GM12873 (cell line): ENCODE measurements around the gene NDUFV1.

Experiments
- TF ChIP-seq, protein P1 (sequence below): IDR thresholded peaks from 2 replicates; pipeline ENCODE4 v1.5.1; 2012; ENCODE audit warnings: low read depth, mild to moderate bottlenecking, moderate library complexity, low read length, control low read depth; ENCODE audit not compliant: insufficient read depth; ENCODE audit errors: missing control alignments

NDUFV1 gene

DNA sequence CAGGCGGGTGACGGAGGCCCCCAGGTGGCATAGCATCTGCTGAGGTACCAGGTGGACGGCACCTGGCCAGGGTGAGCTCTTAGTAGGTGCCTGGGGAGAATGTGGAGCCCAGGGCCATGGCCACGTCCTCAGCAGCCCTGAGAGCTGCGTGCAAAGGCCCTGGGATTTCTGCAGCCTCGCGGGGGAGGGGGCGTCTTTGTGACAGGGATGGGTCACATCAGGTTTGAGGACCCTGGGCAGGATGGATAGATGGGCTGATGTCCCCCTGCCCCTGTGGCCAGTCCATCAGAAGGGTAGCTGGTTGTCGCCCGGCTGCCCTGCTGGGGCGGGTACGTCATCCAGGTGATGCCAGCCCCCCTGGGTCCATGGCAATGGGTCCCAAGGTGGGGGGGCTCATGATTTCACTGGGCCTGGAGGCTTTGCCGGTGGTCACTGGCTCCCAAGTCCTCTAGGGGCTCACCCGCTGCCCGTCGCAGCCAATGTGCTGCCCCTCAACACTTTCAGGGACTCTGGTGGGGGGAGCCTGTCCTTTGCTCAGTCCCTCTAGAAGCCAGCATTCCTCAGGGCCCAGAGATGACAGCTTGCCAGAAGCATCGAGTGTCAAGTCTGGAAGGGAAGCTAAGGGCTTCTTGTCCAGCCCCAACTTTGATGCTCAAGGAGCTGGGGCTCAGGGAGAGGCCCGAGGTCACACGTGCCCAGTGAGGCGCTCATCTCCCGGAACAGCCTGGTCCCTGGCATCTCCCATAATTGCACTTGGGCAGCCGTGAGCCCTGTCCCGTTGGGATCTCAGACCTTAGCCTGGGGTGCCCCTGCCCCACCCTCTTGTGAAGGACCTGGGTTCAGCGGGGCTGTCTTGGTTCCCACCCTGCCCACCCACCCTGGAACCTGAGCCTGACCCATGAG, 32.0 kb downstream of the NDUFV1 start:
- TF ChIP-seq, protein P1, sequence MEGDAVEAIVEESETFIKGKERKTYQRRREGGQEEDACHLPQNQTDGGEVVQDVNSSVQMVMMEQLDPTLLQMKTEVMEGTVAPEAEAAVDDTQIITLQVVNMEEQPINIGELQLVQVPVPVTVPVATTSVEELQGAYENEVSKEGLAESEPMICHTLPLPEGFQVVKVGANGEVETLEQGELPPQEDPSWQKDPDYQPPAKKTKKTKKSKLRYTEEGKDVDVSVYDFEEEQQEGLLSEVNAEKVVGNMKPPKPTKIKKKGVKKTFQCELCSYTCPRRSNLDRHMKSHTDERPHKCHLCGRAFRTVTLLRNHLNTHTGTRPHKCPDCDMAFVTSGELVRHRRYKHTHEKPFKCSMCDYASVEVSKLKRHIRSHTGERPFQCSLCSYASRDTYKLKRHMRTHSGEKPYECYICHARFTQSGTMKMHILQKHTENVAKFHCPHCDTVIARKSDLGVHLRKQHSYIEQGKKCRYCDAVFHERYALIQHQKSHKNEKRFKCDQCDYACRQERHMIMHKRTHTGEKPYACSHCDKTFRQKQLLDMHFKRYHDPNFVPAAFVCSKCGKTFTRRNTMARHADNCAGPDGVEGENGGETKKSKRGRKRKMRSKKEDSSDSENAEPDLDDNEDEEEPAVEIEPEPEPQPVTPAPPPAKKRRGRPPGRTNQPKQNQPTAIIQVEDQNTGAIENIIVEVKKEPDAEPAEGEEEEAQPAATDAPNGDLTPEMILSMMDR, result no peak

DNA sequence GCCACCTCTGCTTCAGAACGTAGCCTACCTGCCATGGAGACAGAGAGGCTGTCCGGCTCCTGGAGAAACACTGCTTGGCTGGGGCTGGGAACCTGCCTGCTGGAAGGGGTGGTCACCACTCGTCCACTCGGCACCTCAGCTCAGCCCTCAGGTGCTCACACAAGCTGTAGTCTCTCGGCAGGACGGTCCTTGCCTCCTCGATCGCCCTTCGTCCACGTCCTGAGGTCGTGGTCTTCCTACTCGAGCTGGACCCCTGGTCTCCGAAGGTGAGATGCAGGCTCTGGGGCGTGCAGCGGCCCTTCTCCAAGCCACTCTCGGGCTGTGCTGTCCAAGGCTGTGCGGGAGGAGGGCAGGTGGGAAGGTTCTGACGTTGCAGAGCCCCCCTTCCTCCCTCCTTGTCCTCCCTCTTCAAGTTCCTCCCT, 32.7 kb downstream of the NDUFV1 start, which contains the start of gene TBX10:
TSS of gene TBX10 (minus strand) at position 326 of the 422 bp plus-strand sequence. CDS start at position 35, 291 bp downstream.
- TF ChIP-seq, protein P1, result no peak

DNA sequence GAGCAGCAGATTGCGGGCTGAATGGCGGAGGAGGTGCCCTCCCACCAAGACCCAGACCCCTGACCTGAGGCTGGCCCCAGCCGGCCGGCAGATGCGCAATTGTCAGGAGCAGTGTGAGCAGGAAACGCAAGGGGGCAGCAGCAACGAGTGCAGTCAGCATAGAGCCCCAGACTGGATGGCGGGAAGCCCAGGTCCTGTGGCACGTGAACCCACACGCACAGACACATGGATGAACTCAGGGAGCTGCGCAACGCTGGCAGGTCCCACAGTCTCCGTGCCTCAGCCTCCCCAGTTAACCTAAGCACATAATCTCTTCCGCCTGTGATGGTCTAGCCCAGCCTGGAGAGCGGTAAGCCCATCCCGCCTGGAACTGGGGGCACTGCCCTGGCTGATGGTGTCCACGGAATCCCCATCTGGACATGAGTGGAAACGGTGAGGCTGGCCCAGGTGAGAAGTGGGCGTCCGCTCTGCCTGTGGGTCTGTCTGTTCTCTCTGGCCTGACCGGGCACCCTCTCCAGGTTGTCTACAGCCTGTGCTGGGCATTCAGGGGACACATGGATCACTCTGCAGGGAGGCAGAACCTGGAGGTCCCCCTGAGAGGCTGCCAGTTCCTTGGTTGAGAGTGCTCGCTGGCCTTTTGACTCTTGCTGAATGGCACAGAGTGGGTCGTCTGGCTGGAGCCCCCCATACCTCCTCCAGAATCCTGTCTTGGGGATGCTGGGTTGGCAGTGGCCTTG, 33.5 kb downstream of the NDUFV1 start:
- TF ChIP-seq, protein P1, result peak; percentile 42

DNA sequence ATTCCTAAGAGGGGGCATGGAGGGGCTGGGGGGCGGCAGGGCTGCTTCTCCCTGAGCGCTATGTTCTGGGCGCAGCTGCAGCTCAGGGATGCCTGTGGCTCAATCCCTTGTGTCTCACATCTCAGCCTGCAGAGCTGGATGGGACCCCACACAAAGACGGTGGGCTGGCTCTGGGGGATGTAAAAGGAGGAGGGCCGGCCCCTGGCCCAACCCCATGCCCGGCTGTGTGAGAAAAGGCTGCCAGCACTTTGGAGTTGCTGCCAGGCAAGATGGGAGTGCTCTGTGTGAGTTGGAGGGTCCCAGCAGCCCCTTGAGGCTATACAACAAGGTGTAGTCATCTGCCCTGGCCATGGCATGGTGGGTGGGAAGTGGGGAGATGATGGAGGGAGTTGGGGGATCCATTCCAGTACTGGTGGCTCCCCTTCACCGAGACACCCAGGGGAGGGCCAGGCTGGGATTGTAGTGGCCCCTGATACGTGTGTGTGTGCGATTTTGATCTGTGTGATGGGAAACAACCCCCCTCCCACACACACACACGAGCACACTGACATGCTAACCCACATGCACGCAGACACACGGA, 34.1 kb downstream of the NDUFV1 start:
- TF ChIP-seq, protein P1, result no peak

DNA sequence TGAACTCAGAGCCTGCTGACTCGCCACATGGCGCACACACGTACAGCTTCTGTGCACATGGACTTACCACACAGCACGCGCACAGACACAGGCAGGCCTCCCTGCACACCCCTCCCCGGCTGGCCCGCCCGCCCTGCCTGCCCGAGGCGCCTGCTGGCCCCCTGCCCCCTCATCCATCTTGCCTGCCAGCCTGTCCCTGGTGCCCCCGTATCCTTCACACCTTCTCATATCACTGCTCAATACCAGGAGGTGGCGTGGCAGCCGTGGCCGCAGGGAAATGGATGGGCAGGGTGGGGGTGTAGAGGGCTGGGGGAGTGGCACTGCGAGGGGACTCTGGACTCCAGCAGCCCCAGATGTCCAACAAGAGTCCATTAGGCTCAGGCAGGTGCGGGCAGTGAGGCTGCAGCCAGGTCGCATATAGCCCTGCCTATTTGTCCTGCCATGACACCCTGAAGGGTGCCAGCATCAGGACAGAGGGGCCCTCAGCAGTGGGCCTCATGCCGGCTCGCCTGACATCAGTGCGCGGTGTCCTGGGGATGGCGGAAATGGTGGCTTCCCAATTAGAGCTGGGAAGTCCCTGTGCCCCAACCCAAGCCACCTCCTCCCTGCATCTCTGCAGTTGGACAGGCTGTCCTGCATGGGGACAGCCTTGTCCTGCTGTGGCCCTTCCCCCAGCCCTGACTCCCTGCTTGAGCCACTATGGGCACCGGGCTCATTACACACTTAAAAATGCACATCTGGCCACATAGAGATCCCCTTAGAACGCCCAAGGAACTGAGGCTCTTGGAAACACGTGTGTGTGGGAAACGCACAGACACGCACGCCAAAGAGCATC, 34.8 kb downstream of the NDUFV1 start:
- TF ChIP-seq, protein P1, result no peak

DNA sequence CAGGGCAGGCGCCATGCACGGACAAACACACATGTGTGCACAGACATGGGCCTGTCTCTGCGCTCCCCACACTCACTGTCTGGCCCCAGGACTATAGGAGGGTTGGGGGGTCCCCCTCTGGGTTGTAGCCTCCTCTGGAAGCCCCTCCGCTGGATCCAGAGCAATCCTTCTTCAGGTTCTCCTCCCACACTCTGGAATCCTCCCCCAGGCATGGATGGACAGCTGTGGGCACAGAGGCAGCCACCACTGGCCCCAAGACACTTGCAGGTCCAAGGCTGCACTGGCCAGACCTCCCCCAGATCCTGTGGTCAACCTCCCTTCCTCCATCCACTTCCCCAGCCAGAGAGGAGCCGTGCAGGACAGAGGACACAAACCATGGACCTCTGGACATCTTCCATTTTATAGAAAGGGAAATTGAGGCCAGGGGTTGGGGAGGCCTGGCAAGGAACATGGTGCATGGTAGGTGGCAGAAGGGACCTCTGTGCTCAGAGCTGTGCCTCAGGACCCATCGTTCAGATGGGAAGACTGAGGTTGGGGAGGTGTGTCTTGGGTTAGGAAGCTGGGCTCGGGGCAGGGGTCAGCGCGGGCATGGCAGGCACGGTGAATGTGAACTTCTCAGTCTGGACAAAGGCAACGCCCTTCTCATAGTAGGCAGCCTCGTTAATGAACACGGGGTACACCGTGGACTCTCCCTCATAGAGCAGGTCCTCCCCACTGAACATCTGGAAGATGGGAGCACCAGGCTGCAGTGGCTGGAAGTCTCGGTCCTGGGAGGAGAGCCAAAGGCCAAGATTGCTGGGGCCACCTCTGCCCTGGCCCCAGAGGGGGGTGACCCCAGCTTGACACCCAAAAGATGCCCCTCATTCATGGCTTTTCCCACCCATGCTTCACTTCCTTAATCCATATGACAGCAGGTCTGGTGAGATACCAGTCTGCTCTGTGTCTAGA, 35.7 kb downstream of the NDUFV1 start:
- TF ChIP-seq, protein P1, result no peak
